Astrocyte of the spinal cord (primary cell): ENCODE data around the gene GSTA4.
A peak's percentile ranks its signal among the peaks of the same experiment; 100 is the strongest.

ENCODE experiments used
- DNase-seq: peaks from one replicate; pipeline ENCODE4 v3.0.0; 2011; ENCODE audit warnings: low read depth, low spot score
- H3K4me3 ChIP-seq: 2 replicates; pipeline ENCODE4 v1.5.1; 2011; ENCODE audit warnings: low read depth, mild to moderate bottlenecking, low read length, moderate library complexity
- in situ Hi-C: cut with HindIII; loops from 2 replicates; pipeline ENCODE4 v1.10.0; 2017; ENCODE audit warnings: low sequenced_read_pairs
- TF ChIP-seq, protein P1 (sequence below): IDR thresholded peaks from 2 replicates; pipeline ENCODE4 v1.5.1; 2012; ENCODE audit warnings: low read depth, mild to moderate bottlenecking, low read length, inconsistent platforms

The GSTA4 gene

GRCh38 chr6:52933778-52934177, 61.3 kb downstream of the GSTA4 start:
- in situ Hi-C loops: no loop called here
- TF ChIP-seq, protein P1, sequence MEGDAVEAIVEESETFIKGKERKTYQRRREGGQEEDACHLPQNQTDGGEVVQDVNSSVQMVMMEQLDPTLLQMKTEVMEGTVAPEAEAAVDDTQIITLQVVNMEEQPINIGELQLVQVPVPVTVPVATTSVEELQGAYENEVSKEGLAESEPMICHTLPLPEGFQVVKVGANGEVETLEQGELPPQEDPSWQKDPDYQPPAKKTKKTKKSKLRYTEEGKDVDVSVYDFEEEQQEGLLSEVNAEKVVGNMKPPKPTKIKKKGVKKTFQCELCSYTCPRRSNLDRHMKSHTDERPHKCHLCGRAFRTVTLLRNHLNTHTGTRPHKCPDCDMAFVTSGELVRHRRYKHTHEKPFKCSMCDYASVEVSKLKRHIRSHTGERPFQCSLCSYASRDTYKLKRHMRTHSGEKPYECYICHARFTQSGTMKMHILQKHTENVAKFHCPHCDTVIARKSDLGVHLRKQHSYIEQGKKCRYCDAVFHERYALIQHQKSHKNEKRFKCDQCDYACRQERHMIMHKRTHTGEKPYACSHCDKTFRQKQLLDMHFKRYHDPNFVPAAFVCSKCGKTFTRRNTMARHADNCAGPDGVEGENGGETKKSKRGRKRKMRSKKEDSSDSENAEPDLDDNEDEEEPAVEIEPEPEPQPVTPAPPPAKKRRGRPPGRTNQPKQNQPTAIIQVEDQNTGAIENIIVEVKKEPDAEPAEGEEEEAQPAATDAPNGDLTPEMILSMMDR: no peak
- DNase-seq: no peak
- H3K4me3 ChIP-seq: no peak overlapping the region

DNA sequence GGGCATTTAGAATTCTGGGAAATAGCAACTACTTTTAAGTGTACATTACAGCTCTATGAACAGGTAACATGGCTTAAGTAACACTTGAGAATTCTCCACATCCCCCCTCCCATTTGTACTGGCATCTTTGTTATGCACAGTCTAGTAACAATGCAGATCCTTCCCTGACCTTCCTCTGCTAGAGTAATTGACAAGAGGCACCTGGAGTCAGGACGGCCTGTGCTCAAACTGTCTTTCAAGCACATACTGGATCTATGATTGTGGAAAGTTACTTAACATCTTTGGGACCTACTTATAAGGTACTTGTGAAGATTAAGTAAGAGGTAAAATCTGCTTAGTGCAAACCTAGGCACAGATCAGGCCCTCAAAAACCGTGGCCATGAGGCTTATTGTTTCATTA, 63.7 kb downstream of the GSTA4 start:
- no peak overlapping the region for H3K4me3 ChIP-seq
- in situ Hi-C loops: no loop called here
- no peak for DNase-seq
- TF ChIP-seq, protein P1: no peak

DNA sequence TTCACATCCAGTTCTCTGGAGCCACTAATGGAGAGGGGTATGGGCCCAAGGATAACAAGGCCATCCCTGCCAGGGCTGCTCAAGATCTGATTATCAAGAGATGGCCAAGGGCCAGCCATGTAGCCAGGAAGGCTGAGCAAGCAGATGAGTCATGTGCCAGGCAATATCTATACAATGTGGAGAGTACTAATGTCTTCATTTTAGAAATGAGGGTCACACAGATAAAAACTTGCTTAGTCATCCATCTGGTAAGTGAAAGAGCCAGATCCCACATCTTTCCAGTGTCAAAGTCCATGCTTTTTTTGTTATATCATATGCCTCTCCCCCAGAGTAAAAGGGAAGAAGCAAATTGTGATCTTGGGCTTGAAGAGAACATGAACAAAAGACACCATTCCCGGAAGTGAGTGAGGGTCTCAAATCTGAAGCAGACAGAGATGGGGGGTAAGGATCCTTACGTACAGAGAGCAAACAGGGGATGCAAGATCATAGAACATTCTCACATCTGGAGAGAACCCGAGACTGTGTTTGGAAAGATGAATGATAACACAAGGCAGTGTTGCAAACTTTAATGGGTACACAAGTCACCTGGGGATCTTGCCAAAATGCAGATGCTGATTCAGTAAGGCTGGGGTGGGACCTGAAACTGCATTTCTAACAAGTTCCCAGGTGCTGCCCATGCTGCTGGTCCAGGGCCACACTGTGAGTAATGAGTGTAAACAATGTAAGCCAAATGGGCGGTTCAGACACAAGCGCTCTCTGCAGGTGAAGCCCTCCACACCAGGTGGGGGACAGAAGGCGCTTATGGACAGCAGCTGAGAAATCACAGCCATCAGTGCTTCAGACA, 65.5 kb downstream of the GSTA4 start:
- peak; percentile 84 for DNase-seq
- H3K4me3 ChIP-seq: no peak overlapping the region
- TF ChIP-seq, protein P1: no peak
- in situ Hi-C loops: no loop called here
